ENCODE results near the gene TMEM117.
"Not testable (repeated sequence)": the region's sequence is repeated elsewhere in the genome, so short reads cannot be mapped to it uniquely, and the experiment has no call there.

TMEM117 gene

DNA sequence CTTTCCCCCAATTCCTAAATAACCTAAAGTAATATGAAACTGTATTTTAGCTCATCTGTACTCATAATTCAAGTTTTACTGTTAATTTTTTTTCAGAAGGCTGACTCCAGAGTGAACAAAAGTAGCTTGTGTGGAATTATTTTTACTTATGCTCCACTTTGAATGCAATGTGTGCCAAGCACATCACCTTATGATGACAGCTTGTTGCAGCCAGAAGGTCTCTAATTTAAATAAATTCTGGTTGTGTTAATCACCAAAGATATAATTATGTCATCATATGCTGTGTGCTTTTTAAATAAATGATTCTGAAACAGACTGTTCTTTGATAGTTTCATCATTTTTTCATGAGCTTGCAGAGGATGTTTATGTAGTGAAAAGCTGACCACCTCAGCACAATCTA, 283.1 kb downstream of the TMEM117 start:
- DNase-seq = no peak

DNA sequence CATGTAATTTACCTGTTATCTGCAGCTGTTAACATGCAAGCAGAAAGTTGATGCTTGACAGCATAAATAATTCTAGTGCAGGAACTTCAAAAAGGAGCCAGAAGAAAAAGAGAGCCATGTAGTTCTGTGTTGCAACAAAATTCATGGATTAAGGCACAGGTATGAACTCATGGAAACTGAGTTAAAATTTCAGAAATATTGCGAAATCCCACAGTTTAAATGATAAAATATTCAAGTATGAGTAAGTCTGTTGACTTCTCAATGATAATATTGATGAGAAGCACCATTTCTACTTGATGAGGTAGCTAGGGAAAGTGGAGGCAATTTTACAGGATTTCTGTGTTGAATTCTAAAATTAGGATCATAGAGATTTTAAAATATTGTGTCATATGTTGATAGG, 290.9 kb downstream of the TMEM117 start:
- no peak for DNase-seq

DNA sequence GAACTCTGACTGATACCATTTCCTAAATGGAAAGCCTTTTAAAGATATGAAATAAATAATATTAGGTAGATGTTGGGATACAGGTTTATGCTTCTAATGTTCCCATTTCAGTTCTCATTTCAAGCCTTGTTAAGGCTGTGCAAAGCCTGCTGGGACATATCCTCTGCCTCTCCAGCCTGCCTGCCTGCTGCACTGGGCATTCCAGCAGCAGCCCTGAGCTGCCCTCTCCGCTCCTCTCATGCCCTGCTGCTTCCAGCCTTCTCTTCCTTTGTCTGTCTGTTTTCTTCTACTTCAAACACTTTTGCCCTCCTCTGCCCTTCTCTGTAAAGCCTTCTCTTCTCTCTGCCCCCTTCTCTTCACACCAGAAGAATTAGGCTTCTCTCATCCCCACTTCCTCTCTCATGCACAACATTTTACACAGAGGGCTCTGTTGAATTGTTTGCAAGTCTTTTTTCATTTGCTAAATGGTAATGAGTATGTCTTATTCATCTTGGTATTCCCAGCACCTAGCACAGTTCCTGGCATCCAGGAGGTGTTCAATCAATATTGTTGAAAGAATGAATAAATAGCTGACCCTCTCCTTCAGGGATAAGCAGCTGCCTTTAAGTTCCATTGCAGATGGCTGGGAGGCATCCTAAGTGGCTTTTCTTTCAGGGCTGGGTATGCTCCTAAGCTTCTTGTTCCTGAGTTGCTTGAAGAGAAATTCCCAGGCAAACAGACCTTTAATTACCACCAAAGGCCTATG, 292.3 kb downstream of the TMEM117 start:
- no peak for DNase-seq

DNA sequence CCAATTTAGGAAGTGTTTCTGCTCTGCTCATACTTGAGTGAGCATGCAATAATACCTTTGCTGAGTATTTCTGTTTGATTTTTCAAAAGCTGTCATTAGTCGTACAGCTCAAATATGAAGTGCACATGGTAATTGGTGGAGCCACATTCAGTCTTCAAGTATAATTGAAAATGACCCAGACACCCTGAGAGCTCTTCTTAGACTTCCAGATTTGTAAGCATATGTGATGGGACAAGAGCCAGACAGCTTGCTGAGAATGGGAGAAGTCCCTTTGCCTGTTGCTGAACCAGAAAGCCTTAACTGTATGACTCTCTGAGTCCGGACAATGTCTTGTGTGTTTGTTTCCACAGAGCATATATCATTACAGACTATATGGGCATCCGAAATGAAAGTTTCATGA, 307.3 kb downstream of the TMEM117 start:
- DNase-seq = no peak

DNA sequence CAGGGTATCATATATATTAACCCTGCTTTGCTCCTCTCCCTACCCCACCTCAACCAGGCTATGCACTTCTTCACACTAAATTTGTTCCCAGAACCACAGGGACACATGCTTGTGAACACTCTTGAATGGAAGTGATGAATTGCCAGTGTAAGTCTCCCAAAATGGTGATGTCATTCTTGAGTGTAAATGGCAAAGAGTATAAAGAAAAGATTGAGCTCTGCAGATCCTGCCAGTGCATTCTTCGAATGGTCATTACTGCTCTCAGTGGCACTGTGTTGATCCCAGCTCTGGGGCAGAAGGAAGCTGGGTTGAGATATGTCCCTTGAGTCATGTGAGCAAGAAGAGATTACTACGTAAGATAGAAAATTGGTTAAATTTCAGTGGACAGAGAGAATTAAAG, 313.1 kb downstream of the TMEM117 start:
- no peak for DNase-seq

DNA sequence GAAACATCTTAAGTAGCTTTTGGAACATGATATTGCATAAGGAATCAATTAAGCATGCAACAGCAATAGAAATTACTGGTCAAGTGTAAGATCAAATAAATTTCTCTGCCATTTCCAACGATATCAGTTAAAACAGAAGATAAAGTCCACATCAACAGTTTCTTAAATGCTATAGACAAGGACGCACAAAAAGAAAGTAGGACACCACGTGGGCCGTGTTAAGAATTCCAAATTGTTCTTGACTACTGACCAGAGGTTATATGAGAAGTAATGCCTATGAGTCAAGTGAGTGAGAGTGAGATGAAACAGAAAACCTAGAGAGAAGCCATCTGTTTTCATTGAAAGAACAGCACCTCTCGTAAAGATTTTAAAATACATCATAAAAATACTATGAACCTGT, 318.2 kb downstream of the TMEM117 start:
- DNase-seq = no peak

DNA sequence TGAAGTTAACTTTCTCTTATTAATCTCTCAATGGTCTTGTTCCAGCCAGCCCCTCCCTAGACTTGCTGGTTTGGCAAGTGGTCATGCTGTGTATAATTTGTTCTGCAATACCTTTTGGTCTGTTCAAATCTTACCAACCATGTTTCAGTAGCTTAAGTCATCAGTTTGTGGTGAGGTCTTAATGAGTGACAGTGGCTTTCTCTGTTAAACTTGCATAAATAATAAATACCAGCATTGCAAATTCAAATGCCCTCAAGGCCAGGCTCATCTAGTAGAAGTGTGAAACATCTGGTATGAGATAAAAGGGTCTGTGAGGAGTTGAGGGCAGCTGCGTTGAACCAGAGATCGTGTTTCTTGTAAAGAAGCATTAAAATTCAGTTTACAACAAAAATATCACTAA, 319.5 kb downstream of the TMEM117 start:
- no peak for DNase-seq

DNA sequence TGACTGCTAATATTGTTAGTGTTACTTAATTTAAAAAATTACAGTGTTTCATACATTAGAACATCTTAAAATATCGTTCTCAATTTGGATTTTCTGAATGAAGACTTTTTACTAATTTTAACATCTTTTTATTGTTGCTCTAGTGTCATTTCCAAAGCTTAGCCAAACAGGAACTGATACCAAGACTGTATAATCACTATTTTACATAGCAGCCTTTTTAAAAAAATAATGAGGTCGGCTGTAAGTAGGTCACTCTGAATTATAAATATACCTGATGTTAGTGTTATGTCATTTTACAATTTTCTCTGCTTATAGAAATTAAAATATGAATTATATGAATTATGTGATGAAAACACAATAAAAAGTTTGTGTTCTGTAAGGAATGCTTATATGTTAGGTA, 321.5 kb downstream of the TMEM117 start:
- no peak for DNase-seq

DNA sequence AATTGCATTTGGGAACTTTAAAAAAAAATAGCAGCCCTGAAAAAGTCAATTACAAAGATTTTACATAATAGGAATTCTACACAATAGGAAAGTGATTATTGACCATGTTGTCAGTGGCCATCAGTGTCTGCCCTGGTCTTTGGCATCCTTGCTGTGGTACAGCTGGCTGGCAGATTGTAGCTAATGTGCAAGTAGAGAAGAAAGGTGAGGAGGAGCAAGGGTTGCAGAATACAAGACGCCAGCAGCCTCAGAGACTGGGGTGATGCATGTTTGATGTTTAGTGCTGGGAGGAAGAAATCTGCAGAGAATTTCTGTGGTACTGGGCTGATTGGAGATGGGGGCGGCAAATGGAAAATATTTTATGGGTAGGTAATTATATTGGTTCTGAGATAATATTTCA, 322.9 kb downstream of the TMEM117 start:
- DNase-seq = no peak

DNA sequence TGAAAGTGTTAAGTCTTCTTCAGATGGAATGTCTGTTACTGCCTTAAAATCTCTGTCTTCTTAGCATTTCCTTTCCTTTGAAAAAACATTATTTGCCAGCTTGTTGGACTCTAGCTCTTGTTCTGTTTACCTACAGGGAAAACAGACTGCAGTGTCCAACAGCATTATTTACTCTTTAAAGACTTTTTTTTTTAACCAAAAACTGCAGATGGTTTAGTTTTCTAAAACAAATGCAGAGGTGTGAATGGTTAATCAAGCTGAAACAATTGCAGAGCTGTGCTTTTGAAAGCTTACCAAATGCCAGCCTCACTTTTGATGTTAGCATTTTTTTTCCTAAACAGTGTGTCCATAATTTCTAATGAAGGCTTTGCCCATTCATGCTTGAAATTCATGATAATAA, 323.3 kb downstream of the TMEM117 start:
- DNase-seq = no peak

DNA sequence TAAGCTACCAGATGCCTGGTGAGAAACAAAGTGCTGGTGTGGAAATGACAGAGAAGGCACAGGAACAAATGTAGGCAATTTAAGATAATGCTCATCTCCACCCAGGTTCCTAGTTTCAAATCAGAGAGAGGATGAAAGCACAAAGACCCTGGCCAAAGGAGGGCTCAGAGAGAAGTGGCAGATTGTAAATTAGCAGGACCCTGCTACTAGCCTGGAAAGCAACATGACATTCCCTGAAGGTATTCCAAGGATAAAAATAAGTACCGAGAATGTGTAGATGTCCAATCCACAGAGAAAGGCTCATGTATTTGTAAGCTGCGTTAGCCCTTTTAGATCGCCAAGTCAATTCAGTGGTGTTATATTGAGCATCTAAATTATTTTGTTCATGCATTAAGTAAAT, 324.0 kb downstream of the TMEM117 start:
- no peak for DNase-seq

DNA sequence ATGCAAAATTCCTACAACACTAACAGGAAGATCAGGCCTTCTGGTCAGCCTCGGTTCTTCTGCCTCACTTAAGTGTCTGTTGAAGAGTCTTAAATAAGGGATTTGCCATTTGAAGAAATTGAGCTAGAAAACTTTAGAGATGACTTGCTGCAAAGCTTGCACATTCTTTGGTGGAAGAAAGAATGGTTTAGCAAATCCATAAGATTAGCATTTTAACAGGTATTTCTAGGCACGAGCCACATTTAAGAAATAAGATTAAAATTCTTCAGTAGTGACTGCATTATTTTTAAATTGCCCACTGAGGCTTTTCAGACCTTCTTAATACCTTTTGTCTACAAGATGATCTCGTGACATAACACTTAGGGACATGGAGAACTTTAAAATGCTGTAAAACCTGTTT, 327.1 kb downstream of the TMEM117 start:
- DNase-seq = no peak

DNA sequence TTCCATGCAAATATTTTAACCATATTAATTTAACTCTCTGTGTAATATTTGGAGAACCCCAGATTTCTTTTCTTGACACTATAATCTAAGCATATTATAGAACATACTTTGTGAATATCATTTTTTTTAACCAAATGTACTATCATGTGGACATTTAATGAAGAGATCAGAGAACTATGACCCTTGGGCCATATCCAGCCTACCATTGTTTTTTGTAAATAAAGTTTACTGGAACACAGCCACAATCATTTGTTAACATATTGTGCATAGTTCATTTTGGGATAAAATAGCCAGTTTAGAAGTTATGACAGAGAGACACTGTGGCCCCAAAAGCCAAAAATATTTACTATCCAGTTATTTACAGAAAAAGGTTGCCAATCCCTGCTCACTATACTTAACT, 338.2 kb downstream of the TMEM117 start:
- no peak for DNase-seq

DNA sequence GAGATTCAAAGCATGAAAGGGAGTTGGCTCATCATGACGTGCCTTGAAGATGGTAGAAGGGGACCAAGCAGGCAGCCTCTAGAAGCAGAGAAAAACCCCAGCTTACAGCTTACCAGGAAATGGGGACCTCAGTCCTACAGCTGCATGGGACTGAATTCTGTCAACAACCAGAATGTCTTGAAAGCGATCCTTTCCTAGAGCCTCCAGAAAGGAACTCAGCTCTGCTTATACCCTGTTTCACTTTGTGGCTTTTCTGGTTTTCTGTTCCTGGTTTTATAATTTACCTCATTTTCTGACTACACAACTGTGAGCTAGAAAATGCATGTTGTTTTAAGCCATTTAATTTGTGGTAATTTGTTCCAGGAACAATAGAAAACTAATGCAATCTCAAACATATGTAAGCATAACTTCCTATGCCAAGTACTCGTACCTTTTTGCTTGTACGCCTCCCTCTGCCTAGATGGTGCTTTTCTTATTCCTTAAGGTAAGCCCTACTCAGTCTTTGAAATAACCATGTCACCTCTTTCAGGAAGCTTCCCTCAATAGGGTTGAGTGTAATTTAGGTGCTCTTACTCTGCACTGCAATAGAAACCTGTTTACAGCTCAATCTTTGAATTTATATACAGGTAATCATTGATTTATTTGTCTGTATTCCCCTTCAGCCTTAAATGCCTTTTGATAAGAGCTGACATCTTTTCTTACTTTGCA, 348.8 kb downstream of the TMEM117 start:
- no peak for DNase-seq

DNA sequence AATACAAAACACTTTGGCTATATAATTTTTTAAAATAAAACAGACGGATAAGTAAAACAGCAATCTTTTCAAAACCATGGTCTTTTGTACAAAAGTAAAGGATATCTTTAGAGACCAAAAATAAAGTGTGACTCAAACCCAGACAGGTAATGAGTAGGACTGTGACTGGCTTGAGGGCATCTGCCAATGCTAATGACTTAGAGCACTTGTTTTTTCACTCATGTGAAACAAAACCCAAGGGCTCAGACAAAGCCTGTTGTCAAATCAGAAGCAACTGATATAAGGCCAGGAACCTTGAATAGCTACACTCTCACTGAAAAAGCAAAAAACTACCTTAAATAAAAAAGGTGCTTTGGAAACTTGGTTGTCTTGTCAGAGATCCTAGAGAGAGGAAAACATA, 357.4 kb downstream of the TMEM117 start:
- DNase-seq = no peak

DNA sequence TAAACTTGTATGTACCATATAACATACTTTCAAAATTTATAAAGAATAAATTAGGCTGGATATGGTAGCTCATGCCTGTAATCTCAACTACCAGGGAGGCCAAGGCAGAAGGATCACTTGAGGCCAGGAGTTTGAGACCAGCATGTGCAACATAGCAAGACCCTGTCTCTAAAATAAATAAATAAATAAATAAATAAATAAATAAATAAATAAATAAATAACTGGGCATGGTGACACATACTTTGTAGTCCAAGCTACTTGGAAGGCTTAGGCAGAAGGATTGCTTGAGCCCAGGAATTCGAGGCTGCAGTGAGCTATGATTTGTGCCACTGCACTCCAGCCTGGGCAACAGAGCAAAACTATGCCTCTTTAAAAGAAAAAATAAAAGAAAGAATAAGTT, 359.8 kb downstream of the TMEM117 start:
- not testable (repeated sequence) for DNase-seq

DNA sequence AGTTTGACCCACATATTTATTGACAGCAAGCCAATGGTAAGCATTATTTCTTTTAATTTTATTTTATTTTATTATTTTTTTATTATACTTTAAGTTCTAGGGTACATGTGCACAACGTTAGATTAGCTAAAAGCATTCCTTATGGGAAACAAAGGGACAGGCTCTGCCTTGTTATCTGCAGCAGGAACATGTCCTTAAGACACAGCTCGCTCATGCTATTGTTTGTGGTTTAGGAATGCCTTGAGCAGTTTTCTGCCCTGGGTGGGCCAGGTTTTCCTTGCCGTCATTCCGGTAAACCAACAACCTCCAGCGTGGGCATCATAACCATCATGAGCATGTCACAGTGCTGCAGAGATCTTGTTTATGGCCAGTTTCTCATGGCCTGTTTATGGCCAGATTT, 370.2 kb downstream of the TMEM117 start:
- DNase-seq = no peak

DNA sequence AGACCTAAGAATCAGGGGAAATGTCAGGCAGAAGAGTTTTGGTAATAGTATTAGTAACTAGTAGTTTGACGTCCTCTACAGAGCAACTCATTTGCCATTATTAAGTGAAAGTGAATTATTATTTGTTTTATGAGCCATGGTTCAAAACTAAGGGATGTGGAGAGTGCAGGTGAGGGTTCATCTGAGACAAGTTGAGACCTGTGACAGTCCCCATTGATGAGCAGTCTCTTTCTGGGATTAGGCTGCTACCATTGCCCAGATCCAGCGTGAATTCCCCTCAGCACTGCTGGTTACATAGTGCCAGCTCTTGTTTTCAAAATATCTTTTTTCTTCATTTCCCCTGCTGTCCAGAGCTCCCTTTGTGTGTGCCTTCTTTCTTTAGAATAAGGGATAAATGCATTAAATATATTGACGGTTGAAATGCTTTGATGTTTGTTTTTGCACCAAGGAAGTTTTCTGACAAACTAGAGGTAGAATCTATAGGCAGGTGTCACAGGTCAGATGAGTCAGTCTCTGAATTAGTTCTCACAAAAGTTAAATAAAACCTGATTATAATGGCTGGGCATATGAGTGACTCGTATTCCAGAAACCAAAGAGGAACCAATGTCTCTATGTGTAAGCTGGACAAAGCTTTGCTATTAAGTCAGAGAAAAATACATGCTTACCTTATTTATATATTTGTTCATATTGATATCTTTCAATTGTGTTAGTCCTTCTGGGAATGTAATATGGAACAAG, 381.4 kb downstream of the TMEM117 start:
- DNase-seq = no peak

DNA sequence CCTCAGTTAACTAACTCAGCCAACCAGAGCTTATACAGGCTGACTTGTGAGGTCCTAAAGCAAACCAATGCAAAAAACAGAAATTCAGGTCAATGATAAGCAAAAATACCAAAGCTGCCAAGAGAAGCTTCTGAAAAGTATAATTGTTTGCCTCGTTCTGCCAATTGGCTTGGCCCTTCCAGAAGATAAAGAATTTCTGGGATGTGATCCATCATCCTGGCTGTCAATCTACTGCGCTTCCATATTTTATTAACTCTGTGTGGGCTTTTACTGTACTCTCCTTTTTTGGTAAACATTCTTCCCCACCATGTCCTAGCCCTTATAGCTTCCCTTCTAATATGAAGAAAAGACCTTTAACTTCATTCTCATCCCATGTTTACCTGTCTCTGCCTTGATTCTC, 387.9 kb downstream of the TMEM117 start:
- no peak for DNase-seq

DNA sequence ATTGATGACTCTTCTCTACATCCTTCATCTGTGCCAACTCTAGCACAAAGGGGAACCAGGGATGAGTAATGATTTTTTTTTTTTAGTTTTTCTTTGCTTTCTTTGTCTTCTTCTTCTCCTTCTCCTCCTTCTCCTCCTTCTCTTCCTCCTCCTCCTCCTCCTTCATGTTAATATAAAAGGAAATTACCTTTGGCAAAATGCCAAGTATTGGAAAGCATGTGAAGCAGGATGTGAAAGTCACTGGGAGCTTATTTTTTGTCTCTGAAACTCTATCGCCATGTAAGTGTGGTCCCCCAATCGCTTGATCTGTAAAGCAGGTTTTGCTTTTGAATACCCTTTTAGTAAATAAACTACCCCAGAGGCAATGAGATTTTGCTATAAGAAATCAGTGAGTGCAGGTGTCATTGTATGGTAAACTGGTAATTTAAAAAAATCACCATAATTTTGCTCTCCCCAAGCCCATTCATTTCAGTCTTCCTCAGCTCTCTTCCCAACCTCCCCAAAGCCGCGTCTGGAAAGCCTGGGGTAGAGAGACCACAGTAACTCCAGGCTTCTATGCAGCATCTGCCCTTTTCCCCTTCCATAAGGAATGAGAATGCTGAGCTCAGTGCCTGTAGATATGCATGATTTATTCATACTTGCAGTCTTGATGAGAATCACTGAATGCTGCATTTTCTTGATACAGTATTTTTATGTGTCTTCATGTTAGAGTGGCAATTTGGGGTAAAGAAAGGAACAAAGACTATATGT, 388.7 kb downstream of the TMEM117 start:
- DNase-seq = no peak

DNA sequence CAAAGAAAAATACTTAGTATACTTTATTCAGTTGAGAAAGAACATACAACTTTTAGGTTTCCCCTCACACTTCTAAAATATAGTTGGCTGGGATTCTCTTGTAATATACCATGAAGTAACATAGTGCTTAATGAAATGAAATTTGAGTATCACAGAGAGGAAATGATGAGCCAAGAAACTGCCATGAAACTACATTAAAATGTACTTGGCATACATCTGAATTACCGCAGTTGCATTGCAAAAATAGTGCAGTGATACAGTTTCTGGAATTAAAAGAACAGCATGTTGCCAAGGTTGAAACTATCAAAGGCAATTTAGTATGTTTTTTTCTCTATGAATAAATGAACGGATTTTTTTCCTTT, 389.2 kb downstream of the TMEM117 start:
- no peak for DNase-seq

DNA sequence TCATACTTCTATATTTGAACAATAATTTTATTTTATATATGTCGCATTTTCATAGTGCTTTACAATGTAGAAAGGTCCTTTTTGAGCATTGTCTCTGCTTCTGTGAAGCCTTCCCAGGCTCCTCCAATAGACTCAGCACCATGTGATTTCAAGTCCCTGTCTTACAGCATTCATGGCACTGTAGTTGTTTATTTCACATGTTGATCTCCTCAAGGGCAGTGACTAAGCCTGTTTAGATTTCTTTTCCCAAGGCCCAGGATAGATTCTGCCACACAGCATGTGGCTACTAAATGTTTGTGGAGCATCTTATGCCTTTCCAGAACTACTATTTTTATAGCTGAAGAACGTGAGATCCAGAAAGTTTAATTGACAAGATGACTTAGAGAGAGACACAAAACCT, 391.7 kb downstream of the TMEM117 start:
- no peak for DNase-seq

DNA sequence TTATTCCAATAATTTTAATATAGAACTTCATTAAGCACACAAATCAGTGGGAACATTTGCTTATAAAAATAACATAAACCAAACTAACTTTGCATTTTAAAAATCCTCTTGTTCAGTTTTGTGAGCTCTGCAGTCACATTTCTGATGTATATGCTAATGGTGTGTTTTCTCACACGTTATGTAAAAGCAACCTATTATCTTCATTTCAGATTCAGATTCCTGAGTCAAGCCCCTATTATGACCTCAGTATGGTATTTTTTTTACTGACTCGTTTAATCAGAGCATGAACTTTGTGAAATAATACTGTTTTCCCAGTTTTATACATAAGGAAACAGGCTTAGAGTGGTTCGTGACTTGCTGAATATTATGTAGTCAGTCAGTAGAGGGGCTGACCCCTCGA, 394.0 kb downstream of the TMEM117 start:
- DNase-seq = no peak

Data from hippocampal formation (tissue), 2 donors.